OCI-M2 (cell line): ENCODE data around the gene MICAL3.

Experiments
- DNase-seq: peaks from one replicate; lab custom pipeline; 2025; ENCODE audit not compliant: unreplicated experiment; lab: John Stamatoyannopoulos, UW

The MICAL3 gene

GRCh38 chr22:17873804-17874203, 150.6 kb downstream of the MICAL3 start:
- no peak for DNase-seq

- no peak for DNase-seq
These were observed 151.2 kb downstream of the MICAL3 start for GRCh38 chr22:17873116-17873515.

- no peak for DNase-seq
These were observed 151.9 kb downstream of the MICAL3 start for GRCh38 chr22:17872471-17872870.

GRCh38 chr22:17871726-17872458, 152.5 kb downstream of the MICAL3 start:
- no peak for DNase-seq

- DNase-seq: no peak
These were observed 154.0 kb downstream of the MICAL3 start for GRCh38 chr22:17870407-17870806.

- DNase-seq: no peak
These were observed 154.9 kb downstream of the MICAL3 start for GRCh38 chr22:17869285-17870096.

- DNase-seq: no peak
These were observed 155.6 kb downstream of the MICAL3 start for GRCh38 chr22:17868771-17869170.

GRCh38 chr22:17867160-17867785, 157.1 kb downstream of the MICAL3 start:
- DNase-seq: no peak

GRCh38 chr22:17866621-17867020, 157.7 kb downstream of the MICAL3 start:
- DNase-seq: no peak

- DNase-seq: no peak
These were observed 158.2 kb downstream of the MICAL3 start for GRCh38 chr22:17866127-17866526.

- DNase-seq: no peak
These were observed 158.9 kb downstream of the MICAL3 start for GRCh38 chr22:17865183-17866055.

- DNase-seq: no peak
These were observed 159.8 kb downstream of the MICAL3 start for GRCh38 chr22:17864398-17865182.

GRCh38 chr22:17862646-17863181, 161.6 kb downstream of the MICAL3 start:
- no peak for DNase-seq

- DNase-seq: no peak
These were observed 162.5 kb downstream of the MICAL3 start for GRCh38 chr22:17861909-17862308.

GRCh38 chr22:17860220-17860965, 164.0 kb downstream of the MICAL3 start:
- DNase-seq: no peak

GRCh38 chr22:17858033-17858432, 166.3 kb downstream of the MICAL3 start:
- DNase-seq: no peak

GRCh38 chr22:17855572-17856290, 168.6 kb downstream of the MICAL3 start:
- DNase-seq: no peak

GRCh38 chr22:17853073-17853472, 171.3 kb downstream of the MICAL3 start:
- DNase-seq: no peak

- no peak for DNase-seq
These were observed 172.6 kb downstream of the MICAL3 start for GRCh38 chr22:17851759-17852158.
